ENCODE data around the gene ADGRA3. TPM values are rescaled to one million over a fixed set of nuclear protein-coding genes. Genes with fewer than 3 reads are reported as not detected.

Gene ADGRA3, protein sequence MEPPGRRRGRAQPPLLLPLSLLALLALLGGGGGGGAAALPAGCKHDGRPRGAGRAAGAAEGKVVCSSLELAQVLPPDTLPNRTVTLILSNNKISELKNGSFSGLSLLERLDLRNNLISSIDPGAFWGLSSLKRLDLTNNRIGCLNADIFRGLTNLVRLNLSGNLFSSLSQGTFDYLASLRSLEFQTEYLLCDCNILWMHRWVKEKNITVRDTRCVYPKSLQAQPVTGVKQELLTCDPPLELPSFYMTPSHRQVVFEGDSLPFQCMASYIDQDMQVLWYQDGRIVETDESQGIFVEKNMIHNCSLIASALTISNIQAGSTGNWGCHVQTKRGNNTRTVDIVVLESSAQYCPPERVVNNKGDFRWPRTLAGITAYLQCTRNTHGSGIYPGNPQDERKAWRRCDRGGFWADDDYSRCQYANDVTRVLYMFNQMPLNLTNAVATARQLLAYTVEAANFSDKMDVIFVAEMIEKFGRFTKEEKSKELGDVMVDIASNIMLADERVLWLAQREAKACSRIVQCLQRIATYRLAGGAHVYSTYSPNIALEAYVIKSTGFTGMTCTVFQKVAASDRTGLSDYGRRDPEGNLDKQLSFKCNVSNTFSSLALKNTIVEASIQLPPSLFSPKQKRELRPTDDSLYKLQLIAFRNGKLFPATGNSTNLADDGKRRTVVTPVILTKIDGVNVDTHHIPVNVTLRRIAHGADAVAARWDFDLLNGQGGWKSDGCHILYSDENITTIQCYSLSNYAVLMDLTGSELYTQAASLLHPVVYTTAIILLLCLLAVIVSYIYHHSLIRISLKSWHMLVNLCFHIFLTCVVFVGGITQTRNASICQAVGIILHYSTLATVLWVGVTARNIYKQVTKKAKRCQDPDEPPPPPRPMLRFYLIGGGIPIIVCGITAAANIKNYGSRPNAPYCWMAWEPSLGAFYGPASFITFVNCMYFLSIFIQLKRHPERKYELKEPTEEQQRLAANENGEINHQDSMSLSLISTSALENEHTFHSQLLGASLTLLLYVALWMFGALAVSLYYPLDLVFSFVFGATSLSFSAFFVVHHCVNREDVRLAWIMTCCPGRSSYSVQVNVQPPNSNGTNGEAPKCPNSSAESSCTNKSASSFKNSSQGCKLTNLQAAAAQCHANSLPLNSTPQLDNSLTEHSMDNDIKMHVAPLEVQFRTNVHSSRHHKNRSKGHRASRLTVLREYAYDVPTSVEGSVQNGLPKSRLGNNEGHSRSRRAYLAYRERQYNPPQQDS (N-terminal part only)
- 14.1 and 24.2 TPM in 2 replicates for total RNA-seq

DNA sequence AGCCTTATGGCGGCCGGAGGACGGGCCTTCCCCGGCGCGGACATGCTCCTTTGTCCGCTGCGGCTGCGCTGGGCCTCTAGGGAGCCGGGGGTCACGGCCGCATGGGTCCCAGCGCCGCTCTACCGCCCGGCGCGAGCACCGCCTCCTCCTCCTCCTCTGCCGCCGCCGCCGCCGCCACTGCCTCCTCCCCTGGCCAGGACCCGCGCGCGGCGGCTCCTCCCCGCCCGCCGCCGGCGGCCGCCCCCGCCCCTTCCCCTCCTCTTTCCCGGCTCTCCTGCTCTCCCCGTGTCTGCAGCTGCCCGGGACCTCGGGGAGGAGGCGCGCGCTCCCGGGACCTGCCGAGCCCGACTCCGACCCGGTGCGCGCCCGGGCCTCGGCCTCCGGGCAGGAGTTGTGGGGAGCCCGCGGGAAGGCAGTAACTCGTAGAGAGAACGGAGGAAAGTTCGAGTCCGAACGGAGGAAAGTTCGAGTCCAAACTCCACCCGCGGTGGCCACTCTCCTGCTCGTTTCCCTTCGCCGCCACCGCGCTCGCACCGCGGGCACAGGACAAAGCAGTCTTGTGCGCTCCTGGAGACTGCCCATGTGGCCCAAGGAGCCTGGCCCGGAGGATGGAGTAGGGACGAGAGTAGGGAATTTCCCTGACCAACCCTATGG is at the start of gene ADGRA3:
TSS of gene ADGRA3 (minus strand) at position 179 of the 654 bp plus-strand sequence. CDS start 282 bp downstream, outside the sequence.

Other genes with a start within 250 kb of the ADGRA3 start
- gene GBA3, start 176.9 kb upstream of the ADGRA3 start, total RNA-seq, result 0.51 TPM in 1 of 2 replicates, not detected in the other